NT2/D1 (cell line): ENCODE results near the gene RPTOR.

ENCODE experiments used
- DNase-seq: peaks from one replicate; pipeline ENCODE4 v3.0.0-alpha.2; 2011; ENCODE audit warnings: low read depth, low spot score
- H3K27me3 ChIP-seq: 2 replicates; pipeline ENCODE4 v1.6.0; 2011; ENCODE audit warnings: mild to moderate bottlenecking; ENCODE audit not compliant: insufficient read length, insufficient read depth
- H3K36me3 ChIP-seq: 2 replicates; pipeline ENCODE4 v1.6.1; 2011; ENCODE audit warnings: mild to moderate bottlenecking, low read length, mixed read lengths; ENCODE audit not compliant: insufficient read depth, insufficient read length
- H3K4me1 ChIP-seq: 2 replicates; pipeline ENCODE4 v1.5.1; 2011; ENCODE audit not compliant: insufficient read depth, insufficient read length
- H3K4me3 ChIP-seq: 2 replicates; pipeline ENCODE4 v1.5.1; 2011; ENCODE audit warnings: low read depth; ENCODE audit not compliant: insufficient read length
- H3K9ac ChIP-seq: 2 replicates; pipeline ENCODE4 v1.6.0; 2011; ENCODE audit warnings: low read depth; ENCODE audit not compliant: insufficient read length
- H3K9me3 ChIP-seq: 2 replicates; pipeline ENCODE4 v1.5.1; 2011; ENCODE audit warnings: mild to moderate bottlenecking, low read length; ENCODE audit not compliant: insufficient read depth
- SUZ12 ChIP-seq: IDR thresholded peaks from 2 replicates; pipeline ENCODE4 v1.6.1; 2011; ENCODE audit not compliant: insufficient read length, insufficient read depth; ENCODE audit errors: extremely low read depth
- YY1 ChIP-seq: IDR thresholded peaks from 2 replicates; pipeline ENCODE4 v1.6.1; 2011; ENCODE audit not compliant: insufficient read length, insufficient read depth
- ZNF274 ChIP-seq: IDR thresholded peaks from 2 replicates; pipeline ENCODE4 v1.6.1; 2011; ENCODE audit warnings: mild to moderate bottlenecking, low read depth, low read length

RPTOR gene

DNA sequence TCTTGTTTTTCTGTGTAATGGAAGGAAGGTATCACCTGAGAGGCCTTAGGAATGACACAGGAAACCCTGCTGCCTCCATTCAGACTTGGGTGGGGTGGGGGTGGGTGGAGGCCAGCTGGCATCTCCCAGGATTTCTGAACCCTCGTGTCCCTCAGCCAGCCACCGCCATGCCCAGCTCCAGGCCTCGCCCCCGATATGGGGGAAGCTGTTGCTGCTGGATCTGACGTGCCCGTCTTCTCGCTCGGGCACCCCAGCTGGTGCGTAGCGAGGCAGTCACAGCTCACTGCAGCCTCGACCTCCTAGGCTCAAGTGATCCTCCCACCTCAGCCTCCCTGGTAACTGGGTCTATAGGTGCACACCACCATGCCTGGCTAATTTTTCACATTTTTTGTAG is 227.0 kb downstream of the RPTOR start:
- Histone ChIP-seq H3K4me1 (peaks cover 8% of the 10 kb centered on the region), H3K36me3 (peaks cover 30% of the 10 kb centered on the region), H3K9ac (no peak overlapping the region), H3K4me3 (no peak overlapping the region), H3K9me3 (no peaks in the 10 kb centered on the region), H3K27me3 (no peaks in the 10 kb centered on the region)
- no peak for DNase-seq
- TF ChIP-seq YY1 = no peak
- TF ChIP-seq SUZ12 = no peak
- no peak for TF ChIP-seq ZNF274

DNA sequence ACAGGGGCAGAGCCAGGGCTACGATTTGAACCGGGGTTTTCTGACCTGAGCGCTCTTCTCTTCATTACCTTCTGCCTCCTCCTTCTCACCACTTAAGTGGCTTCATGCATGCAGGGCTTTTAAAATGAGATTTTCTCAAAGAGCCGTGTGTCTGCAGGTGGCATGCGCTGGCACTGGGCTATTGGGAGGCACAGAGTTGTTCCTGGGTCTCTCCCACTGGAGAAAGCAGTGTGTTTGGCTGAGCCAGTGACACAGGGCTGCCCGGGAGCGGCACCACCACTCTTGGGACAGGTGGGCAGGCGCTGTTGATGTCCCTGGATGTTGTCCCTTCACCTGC is 228.2 kb downstream of the RPTOR start:
- no peak for TF ChIP-seq YY1
- TF ChIP-seq SUZ12 = no peak
- TF ChIP-seq ZNF274 = no peak
- Histone ChIP-seq H3K36me3 (peaks cover 30% of the 10 kb centered on the region), H3K9ac (no peak overlapping the region), H3K9me3 (no peaks in the 10 kb centered on the region), H3K4me1 (peaks cover 8% of the 10 kb centered on the region), H3K27me3 (no peaks in the 10 kb centered on the region), H3K4me3 (no peak overlapping the region)
- no peak for DNase-seq

DNA sequence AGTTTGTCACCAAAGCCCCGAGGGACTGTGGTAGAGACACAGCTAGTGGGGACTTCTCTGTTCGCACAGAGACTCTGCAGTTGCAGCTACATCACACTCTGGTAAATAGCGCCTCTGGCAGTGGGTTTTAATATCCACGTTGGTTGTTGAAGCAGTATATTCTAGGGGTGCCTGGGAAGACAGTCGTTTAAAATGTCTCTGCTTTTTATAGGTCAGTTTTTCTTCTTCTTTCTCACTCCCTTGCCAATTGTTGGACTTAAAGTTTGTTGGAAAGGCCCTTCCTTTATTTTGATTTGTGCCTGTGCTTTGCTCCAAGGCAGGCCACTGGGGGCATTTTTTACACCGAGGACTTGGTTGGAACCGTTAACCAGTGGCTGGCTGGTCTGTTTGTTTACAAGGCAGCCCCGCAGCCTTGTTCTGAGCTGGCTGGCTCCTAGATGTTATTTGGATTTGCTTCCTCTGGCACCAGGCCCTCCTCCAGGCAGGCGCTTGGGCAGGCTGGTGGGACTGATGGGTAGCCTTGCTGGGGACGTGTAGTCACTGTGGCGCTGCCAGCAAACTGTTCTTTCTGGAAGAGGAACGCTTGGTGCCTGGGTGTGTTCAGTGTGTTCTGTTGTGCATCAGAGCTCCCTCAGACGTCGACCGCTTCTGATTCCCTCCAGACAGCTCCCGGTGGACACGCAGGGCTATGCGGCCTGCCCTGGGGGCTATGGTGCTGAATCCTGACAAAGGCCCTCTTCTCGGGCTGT is 228.8 kb downstream of the RPTOR start:
- DNase-seq = no peak
- H3K4me1 ChIP-seq = peaks cover 8% of the 10 kb centered on the region
- TF ChIP-seq SUZ12 (no peak), YY1 (no peak), ZNF274 (no peak)

GRCh38 chr17:80774146-80774545 is 229.5 kb downstream of the RPTOR start:
- no peak for DNase-seq

More for the DNA sequence above, 228.8 kb downstream of the RPTOR start:
- H3K4me3 ChIP-seq = no peak overlapping the region
- no peaks in the 10 kb centered on the region for H3K9me3 ChIP-seq
- H3K36me3 ChIP-seq = peaks cover 33% of the 10 kb centered on the region
- H3K27me3 ChIP-seq = no peaks in the 10 kb centered on the region
- H3K9ac ChIP-seq = no peak overlapping the region

DNA sequence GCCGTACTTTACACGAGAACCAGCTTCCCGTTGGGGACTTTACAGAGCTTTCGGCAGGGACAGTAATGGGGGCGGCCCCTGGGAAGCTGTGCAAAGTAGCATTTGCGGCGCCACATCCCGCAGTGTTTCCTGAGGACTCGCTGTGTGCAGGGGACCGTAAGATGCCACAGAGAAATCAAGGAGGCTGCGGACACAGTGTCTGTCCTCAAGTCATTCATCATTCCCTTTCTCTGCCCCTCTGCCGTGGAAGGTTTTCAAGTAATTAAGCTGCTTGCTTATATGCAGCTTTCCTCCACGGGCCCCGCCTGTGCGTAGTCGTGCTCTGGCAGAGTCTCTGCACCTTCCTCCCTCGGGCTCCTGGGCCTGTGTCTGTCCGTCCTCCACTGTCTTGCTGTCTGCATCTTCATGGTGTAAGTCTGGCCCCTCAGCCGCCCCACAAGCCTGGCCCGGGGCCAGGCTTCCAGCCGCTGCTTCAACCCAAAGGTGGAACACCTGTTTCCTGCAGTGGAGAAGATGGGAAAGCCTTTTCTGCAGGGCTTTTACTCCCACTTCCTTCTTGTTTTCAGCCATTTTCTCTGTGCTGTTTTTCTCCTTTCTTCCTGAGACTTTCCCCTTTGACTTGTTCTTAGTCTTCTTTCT is 230.1 kb downstream of the RPTOR start:
- TF ChIP-seq SUZ12 = no peak
- TF ChIP-seq YY1 = no peak
- TF ChIP-seq ZNF274 = no peak
- Histone ChIP-seq H3K9me3 (no peaks in the 10 kb centered on the region), H3K9ac (no peak overlapping the region), H3K4me3 (no peak overlapping the region), H3K27me3 (no peaks in the 10 kb centered on the region), H3K36me3 (peaks cover 39% of the 10 kb centered on the region), H3K4me1 (peaks cover 8% of the 10 kb centered on the region)
- no peak for DNase-seq

More at GRCh38 chr17:80774146-80774545, 229.5 kb downstream of the RPTOR start:
- Histone ChIP-seq H3K4me3 (no peak overlapping the region), H3K27me3 (no peaks in the 10 kb centered on the region), H3K9ac (no peak overlapping the region), H3K4me1 (peaks cover 8% of the 10 kb centered on the region), H3K36me3 (peaks cover 38% of the 10 kb centered on the region), H3K9me3 (no peaks in the 10 kb centered on the region)
- TF ChIP-seq SUZ12 (no peak), YY1 (no peak), ZNF274 (no peak)

DNA sequence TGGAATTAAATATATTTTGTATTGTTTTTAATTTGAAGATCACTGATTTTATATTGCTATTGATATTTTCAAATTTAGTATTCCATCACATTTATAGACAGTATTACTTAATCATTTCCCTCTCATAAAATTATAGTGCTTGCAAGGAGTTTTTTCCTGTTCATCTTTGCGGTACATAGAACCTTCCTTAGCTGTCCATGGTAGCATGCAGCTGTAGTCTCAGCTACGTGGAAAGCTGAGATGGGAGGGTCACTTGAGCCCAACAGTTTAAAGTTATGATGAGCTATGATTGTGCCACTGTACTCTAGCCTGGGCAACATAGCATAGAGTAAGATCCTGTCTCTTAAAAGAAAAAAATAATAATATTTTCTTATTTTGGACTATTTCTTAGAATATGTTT is 231.2 kb downstream of the RPTOR start:
- peaks cover 32% of the 10 kb centered on the region for H3K36me3 ChIP-seq
- no peaks in the 10 kb centered on the region for H3K27me3 ChIP-seq
- DNase-seq = no peak
- no peak overlapping the region for H3K9ac ChIP-seq
- H3K4me1 ChIP-seq = peaks cover 8% of the 10 kb centered on the region
- H3K9me3 ChIP-seq = no peaks in the 10 kb centered on the region
- H3K4me3 ChIP-seq = no peak overlapping the region
- TF ChIP-seq SUZ12 = no peak

DNA sequence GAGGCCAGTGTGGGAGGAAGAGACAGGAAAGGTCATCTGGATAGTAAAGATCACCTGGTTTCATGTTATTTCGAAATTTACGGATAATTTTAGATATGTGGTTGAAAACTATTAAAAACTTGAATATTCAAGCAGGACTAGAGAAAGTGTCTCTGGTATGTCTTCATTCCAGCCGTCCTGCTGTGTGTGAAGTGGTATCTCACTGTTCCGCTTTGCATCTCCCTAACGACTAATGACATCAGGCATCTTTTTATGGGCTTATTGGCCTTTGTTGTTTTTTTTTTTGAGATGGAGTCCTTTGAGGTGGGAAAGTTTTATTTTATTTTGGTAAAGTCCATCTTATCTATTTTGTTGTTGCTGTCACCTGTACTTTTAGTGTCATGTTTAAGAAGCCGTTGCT is 232.6 kb downstream of the RPTOR start:
- Histone ChIP-seq H3K4me1 (peaks cover 14% of the 10 kb centered on the region), H3K9me3 (no peaks in the 10 kb centered on the region)

More for the DNA sequence above, 232.6 kb downstream of the RPTOR start:
- DNase-seq = no peak
- TF ChIP-seq ZNF274 (no peak), YY1 (no peak), SUZ12 (no peak)
- no peaks in the 10 kb centered on the region for H3K27me3 ChIP-seq
- peaks cover 27% of the 10 kb centered on the region for H3K36me3 ChIP-seq
- H3K4me3 ChIP-seq = no peak overlapping the region
- no peak overlapping the region for H3K9ac ChIP-seq
